ENCODE results near the gene NMRAL1.

DNA sequence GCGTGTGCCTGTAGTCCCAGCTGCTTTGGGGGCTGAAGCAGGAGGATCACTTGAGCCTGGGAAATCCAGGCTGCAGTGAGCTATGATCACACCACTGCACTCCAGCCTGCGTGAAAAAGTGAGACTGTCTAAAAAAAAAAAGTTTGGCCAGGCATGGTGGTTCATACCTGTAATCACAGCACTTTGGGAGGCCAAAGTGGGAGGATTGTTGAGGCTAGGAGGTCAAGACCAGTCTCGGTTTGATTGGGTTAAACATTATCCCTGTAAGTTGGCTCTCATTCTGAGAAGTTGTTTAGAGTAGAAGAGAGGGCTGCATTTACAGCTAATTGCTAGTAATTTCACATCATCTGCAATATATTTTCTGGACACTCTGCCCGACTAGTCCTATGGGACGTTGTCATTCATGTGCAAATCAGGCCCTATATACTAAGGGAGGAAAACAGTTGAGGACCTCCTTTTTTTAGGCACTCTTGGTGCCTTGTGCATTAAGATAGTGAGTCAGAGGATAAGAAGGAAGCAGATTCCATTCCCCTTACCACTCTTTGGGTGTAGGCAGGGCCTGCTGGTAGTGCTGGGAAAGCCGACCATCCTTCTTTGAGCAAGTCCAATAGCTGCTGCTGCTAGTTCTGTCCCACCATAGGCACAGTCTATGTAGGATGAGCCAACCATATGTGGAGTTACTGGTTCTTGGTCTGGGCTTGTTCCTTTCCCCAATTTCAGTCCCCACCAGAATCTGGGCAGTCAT lies 20.5 kb upstream of the NMRAL1 start:
- TF ChIP-seq POLR2AphosphoS5 (IDR thresholded peaks at IDR 0.05) (no peak), POLR2A (IDR thresholded peaks at IDR 0.05) (no peak)
- TF ChIP-seq, protein P1, sequence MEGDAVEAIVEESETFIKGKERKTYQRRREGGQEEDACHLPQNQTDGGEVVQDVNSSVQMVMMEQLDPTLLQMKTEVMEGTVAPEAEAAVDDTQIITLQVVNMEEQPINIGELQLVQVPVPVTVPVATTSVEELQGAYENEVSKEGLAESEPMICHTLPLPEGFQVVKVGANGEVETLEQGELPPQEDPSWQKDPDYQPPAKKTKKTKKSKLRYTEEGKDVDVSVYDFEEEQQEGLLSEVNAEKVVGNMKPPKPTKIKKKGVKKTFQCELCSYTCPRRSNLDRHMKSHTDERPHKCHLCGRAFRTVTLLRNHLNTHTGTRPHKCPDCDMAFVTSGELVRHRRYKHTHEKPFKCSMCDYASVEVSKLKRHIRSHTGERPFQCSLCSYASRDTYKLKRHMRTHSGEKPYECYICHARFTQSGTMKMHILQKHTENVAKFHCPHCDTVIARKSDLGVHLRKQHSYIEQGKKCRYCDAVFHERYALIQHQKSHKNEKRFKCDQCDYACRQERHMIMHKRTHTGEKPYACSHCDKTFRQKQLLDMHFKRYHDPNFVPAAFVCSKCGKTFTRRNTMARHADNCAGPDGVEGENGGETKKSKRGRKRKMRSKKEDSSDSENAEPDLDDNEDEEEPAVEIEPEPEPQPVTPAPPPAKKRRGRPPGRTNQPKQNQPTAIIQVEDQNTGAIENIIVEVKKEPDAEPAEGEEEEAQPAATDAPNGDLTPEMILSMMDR (IDR thresholded peaks at IDR 0.05 in 8 of 11, conservative IDR thresholded peaks at IDR 0.05 in 3 of 11) = no peak

Data from spleen (tissue), 7 donors.